A549 (cell line): Measurements from ENCODE around the gene TSACC.

Experiments used
- CHD4 ChIP-seq: fragments of 200-600 bp; sonication (generic); IDR thresholded peaks from 2 replicates; pipeline ENCODE4 v1.6.1; 2016; ENCODE audit warnings: antibody characterized with exemption, mild to moderate bottlenecking, borderline replicate concordance
- CTCF ChIP-seq: fragments of >200 bp; sonication (Bioruptor Twin); formaldehyde crosslinking; IDR thresholded peaks from 3 replicates; pipeline ENCODE4 v1.5.1; 2016
- ESRRA ChIP-seq: fragments of 150-350 bp; IDR thresholded peaks from 2 replicates; pipeline ENCODE4 v1.6.1; 2014; ENCODE audit warnings: mild to moderate bottlenecking, low read length, borderline replicate concordance
- POLR2A ChIP-seq: IDR thresholded peaks from 2 replicates; pipeline ENCODE4 v1.6.1; 2012; ENCODE audit warnings: mild to moderate bottlenecking, low read length
- TF ChIP-seq, protein P1 (sequence below): fragments of 200-600 bp; sonication (generic); IDR thresholded peaks from 2 replicates; pipeline ENCODE4 v1.6.1; 2016; ENCODE audit warnings: antibody characterized with exemption, mild to moderate bottlenecking, moderate library complexity
- TF ChIP-seq, protein P2 (sequence below): fragments of 250-450 bp; sonication (Bioruptor Pico); IDR thresholded peaks from 2 replicates; pipeline ENCODE4 v1.5.0; 2021; ENCODE audit warnings: mild to moderate bottlenecking, moderate library complexity, borderline replicate concordance
- TF ChIP-seq, protein P3 (sequence below): IDR thresholded peaks from 2 replicates; pipeline ENCODE4 v1.6.1; 2012; ENCODE audit warnings: low read depth, borderline replicate concordance

DNA sequence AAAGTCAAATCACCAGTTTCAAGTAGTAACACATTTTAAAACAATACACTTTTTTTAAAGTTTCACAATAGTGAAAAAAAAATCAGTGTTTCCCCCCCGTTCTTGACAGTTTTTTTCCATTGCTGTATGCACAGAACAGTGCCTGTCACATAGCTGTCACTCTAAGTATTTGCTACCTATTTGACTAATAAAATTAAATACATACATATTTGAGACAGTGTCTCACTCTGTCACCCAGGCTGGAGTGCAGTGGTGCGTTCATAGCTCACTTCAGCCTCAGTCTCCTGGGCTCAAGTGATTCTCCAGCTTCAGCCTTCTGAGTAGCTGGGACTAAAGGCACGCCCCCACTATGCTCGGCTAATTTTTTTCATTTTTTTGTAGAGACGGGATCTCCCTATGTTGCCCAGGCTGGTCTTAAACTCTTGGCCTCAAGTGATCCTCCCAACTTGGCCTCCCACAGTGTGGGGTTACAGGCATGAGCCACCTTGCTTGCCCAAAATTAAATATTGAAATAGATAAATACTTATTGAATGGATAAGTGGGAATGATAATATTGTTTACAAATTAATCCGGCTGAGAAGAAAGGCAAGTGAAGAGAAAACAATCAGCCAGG, 18.0 kb downstream of the TSACC start:
- TF ChIP-seq, protein P1, sequence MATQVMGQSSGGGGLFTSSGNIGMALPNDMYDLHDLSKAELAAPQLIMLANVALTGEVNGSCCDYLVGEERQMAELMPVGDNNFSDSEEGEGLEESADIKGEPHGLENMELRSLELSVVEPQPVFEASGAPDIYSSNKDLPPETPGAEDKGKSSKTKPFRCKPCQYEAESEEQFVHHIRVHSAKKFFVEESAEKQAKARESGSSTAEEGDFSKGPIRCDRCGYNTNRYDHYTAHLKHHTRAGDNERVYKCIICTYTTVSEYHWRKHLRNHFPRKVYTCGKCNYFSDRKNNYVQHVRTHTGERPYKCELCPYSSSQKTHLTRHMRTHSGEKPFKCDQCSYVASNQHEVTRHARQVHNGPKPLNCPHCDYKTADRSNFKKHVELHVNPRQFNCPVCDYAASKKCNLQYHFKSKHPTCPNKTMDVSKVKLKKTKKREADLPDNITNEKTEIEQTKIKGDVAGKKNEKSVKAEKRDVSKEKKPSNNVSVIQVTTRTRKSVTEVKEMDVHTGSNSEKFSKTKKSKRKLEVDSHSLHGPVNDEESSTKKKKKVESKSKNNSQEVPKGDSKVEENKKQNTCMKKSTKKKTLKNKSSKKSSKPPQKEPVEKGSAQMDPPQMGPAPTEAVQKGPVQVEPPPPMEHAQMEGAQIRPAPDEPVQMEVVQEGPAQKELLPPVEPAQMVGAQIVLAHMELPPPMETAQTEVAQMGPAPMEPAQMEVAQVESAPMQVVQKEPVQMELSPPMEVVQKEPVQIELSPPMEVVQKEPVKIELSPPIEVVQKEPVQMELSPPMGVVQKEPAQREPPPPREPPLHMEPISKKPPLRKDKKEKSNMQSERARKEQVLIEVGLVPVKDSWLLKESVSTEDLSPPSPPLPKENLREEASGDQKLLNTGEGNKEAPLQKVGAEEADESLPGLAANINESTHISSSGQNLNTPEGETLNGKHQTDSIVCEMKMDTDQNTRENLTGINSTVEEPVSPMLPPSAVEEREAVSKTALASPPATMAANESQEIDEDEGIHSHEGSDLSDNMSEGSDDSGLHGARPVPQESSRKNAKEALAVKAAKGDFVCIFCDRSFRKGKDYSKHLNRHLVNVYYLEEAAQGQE = no peak
- TF ChIP-seq POLR2A (no peak), CTCF (no peak), CHD4 (no peak), ESRRA (no peak)
- TF ChIP-seq, protein P2, sequence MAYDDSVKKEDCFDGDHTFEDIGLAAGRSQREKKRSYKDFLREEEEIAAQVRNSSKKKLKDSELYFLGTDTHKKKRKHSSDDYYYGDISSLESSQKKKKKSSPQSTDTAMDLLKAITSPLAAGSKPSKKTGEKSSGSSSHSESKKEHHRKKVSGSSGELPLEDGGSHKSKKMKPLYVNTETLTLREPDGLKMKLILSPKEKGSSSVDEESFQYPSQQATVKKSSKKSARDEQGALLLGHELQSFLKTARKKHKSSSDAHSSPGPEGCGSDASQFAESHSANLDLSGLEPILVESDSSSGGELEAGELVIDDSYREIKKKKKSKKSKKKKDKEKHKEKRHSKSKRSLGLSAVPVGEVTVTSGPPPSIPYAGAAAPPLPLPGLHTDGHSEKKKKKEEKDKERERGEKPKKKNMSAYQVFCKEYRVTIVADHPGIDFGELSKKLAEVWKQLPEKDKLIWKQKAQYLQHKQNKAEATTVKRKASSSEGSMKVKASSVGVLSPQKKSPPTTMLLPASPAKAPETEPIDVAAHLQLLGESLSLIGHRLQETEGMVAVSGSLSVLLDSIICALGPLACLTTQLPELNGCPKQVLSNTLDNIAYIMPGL (CRISPR knock-in tag) = no peak
- TF ChIP-seq, protein P3, sequence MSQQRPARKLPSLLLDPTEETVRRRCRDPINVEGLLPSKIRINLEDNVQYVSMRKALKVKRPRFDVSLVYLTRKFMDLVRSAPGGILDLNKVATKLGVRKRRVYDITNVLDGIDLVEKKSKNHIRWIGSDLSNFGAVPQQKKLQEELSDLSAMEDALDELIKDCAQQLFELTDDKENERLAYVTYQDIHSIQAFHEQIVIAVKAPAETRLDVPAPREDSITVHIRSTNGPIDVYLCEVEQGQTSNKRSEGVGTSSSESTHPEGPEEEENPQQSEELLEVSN = no peak
